ENCODE data around the gene LRRC58.

The LRRC58 gene

DNA sequence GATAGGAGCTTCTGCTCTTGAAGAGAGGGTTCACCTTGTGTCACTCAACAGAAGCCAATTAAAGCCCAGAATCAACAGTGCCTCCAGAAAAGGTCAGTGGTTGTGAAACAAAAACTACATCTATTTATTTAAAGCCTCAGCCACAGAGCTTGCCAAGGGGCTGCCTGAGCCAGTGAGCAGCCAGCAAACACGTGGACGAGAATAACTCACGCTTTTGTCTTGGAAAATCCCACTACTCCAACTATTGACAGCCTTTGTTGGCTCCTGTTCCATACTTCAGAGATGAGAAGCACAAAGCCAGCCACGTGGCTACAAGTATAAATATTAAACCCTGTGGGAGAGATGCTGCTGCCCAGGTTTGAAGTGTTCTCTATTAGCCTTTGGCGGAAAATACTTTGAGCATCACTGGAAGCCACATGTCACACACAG, 74.4 kb downstream of the LRRC58 start:
- DNase-seq, result no peak
- Mint-ChIP-seq H3K4me1 (no peaks in the 10 kb centered on the region), H3K27me3 (peaks cover 50% of the 10 kb centered on the region), H3K9me3 (no peaks in the 10 kb centered on the region), H3K27ac (no peak overlapping the region), H3K4me3 (no peak overlapping the region)
- ATAC-seq, result no peak

Data from stimulated activated naive CD8-positive, alpha-beta T cell treated with anti-CD3 and anti-CD28 coated beads, Interleukin-15, amount 100 ng/mL, for 72 hours (primary cell).